Measurements from ENCODE around the gene PTPRN2. TPM values are rescaled to one million over a fixed set of nuclear protein-coding genes. Genes with fewer than 3 reads are reported as not detected.

The PTPRN2 gene
- total and polyA plus RNA-seq, 7 donors = 3.2 to 7.1 (median 5.5) TPM

- intact Hi-C loops (cut with DNase I) = no loop called here
- Histone ChIP-seq H3K4me3 (no peak overlapping the region), H3K4me1 (peaks cover 0 to 6% (median 0%) of the 10 kb centered on the region in 4 donors), H3K9me3 (no peaks in the 10 kb centered on the region), H3K27me3 (peaks cover 0 to 23% (median 9%) of the 10 kb centered on the region in 3 donors), H3K27ac (no peak overlapping the region), H3K36me3 (no peaks in the 10 kb centered on the region)
- TF ChIP-seq POLR2AphosphoS5 (IDR thresholded peaks at IDR 0.05) = no peak
- TF ChIP-seq POLR2A (IDR thresholded peaks at IDR 0.05) = no peak
- TF ChIP-seq, protein P1, sequence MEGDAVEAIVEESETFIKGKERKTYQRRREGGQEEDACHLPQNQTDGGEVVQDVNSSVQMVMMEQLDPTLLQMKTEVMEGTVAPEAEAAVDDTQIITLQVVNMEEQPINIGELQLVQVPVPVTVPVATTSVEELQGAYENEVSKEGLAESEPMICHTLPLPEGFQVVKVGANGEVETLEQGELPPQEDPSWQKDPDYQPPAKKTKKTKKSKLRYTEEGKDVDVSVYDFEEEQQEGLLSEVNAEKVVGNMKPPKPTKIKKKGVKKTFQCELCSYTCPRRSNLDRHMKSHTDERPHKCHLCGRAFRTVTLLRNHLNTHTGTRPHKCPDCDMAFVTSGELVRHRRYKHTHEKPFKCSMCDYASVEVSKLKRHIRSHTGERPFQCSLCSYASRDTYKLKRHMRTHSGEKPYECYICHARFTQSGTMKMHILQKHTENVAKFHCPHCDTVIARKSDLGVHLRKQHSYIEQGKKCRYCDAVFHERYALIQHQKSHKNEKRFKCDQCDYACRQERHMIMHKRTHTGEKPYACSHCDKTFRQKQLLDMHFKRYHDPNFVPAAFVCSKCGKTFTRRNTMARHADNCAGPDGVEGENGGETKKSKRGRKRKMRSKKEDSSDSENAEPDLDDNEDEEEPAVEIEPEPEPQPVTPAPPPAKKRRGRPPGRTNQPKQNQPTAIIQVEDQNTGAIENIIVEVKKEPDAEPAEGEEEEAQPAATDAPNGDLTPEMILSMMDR (IDR thresholded peaks at IDR 0.05) = no peak
- TF ChIP-seq EP300 (IDR thresholded peaks at IDR 0.05) = no peak
- WGBS, 2 donors = 88 to 92% methylated on average over 9 of the region's 9 CpGs
- no peak for DNase-seq
Observed at GRCh38 chr7:158497627-158498026, 90.0 kb downstream of the PTPRN2 start.

- peaks cover 0 to 6% (median 0%) of the 10 kb centered on the region in 4 donors for H3K4me1 ChIP-seq
- intact Hi-C loops (cut with DNase I) = no loop called here
- no peak for DNase-seq
Observed at GRCh38 chr7:158495786-158496185, 91.8 kb downstream of the PTPRN2 start.

DNA sequence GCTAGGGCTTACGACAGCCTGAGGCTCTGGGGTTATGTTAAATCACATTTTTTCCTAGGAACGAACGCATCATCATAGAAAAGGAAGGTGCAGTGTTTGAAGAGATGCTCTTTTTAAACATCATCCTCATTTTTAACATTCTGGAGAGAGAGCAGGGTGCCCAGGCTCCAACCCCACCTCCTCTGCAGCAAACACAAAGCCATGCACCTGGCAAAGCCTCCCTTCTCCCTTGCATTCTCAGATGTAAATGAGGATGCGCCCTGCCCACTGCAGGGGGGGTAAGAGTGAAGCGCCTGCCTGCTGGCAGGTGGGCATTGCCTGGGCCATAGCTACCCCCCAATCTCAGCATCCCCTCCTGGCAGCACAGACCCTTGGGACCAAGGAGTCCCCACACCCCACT is 92.4 kb downstream of the PTPRN2 start:
- Histone ChIP-seq H3K4me1 (peaks cover 0 to 6% (median 0%) of the 10 kb centered on the region in 4 donors), H3K9me3 (no peaks in the 10 kb centered on the region), H3K27ac (no peak overlapping the region), H3K36me3 (no peaks in the 10 kb centered on the region), H3K27me3 (peaks cover 0 to 23% (median 9%) of the 10 kb centered on the region in 3 donors), H3K4me3 (no peak overlapping the region)
- no peak for DNase-seq
- WGBS, 2 donors = 52 to 81% methylated on average over 5 of the region's 5 CpGs
- no peak for TF ChIP-seq POLR2A (IDR thresholded peaks at IDR 0.05)
- TF ChIP-seq EP300 (IDR thresholded peaks at IDR 0.05) = no peak
- TF ChIP-seq, protein P1 (IDR thresholded peaks at IDR 0.05) = no peak
- TF ChIP-seq POLR2AphosphoS5 (IDR thresholded peaks at IDR 0.05) = no peak
- intact Hi-C loops (cut with DNase I) = no loop called here

More at GRCh38 chr7:158495786-158496185, 91.8 kb downstream of the PTPRN2 start:
- H3K9me3 ChIP-seq = no peaks in the 10 kb centered on the region
- peaks cover 0 to 23% (median 9%) of the 10 kb centered on the region in 3 donors for H3K27me3 ChIP-seq
- H3K4me3 ChIP-seq = no peak overlapping the region
- no peak for TF ChIP-seq EP300 (IDR thresholded peaks at IDR 0.05)
- TF ChIP-seq, protein P1 (IDR thresholded peaks at IDR 0.05) = no peak
- no peak for TF ChIP-seq POLR2AphosphoS5 (IDR thresholded peaks at IDR 0.05)
- no peak for TF ChIP-seq POLR2A (IDR thresholded peaks at IDR 0.05)
- H3K27ac ChIP-seq = no peak overlapping the region
- WGBS, 2 donors = 19 to 33% methylated on average over 6 of the region's 6 CpGs
- no peaks in the 10 kb centered on the region for H3K36me3 ChIP-seq

DNA sequence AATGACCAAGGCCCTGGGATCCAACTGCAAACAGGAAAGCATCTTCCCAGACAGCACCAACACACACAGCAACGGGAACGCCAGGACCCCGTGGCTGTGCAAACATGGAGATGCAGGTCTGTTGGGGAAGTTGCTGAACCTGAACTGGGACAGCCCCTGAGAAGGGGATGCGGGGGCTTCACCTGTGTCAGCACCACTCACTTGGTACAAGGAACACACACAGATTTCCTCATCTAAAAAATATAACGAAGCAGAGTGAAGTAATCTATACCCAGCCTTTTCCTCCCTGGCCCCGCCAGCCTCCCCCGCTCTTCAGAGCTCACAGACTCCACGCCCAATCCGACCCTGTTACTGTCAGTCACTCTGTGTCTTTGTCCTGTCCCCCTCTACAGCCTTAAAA is 93.0 kb downstream of the PTPRN2 start:
- Histone ChIP-seq H3K36me3 (no peaks in the 10 kb centered on the region), H3K27ac (no peak overlapping the region), H3K9me3 (no peaks in the 10 kb centered on the region), H3K4me1 (peaks cover 0 to 6% (median 0%) of the 10 kb centered on the region in 4 donors), H3K27me3 (peaks cover 0 to 23% (median 9%) of the 10 kb centered on the region in 3 donors), H3K4me3 (no peak overlapping the region)
- no peak for DNase-seq
- intact Hi-C loops (cut with DNase I) = no loop called here
- TF ChIP-seq POLR2A (IDR thresholded peaks at IDR 0.05) (no peak), EP300 (IDR thresholded peaks at IDR 0.05) (no peak), POLR2AphosphoS5 (IDR thresholded peaks at IDR 0.05) (no peak)
- TF ChIP-seq, protein P1 (IDR thresholded peaks at IDR 0.05) = no peak
- 56 to 61% methylated on average over 9 of the region's 9 CpGs for WGBS, 2 donors

- H3K27ac ChIP-seq = no peak overlapping the region
- no peak overlapping the region for H3K4me3 ChIP-seq
- H3K4me1 ChIP-seq = peaks cover 0 to 6% (median 0%) of the 10 kb centered on the region in 4 donors
- H3K27me3 ChIP-seq = peaks cover 0 to 23% (median 9%) of the 10 kb centered on the region in 3 donors
- WGBS, 2 donors = 27 to 46% methylated on average over 7 of the region's 7 CpGs
- TF ChIP-seq POLR2AphosphoS5 (IDR thresholded peaks at IDR 0.05) = no peak
- TF ChIP-seq EP300 (IDR thresholded peaks at IDR 0.05) = no peak
- TF ChIP-seq, protein P1 (IDR thresholded peaks at IDR 0.05) = no peak
- TF ChIP-seq POLR2A (IDR thresholded peaks at IDR 0.05) = no peak
- no peaks in the 10 kb centered on the region for H3K9me3 ChIP-seq
- DNase-seq = no peak
- H3K36me3 ChIP-seq = no peaks in the 10 kb centered on the region
- intact Hi-C loops (cut with DNase I) = no loop called here
Observed at GRCh38 chr7:158494162-158494586, 93.4 kb downstream of the PTPRN2 start.

All from sigmoid colon (tissue), 7 donors.